Measurements from ENCODE around the gene FHIT.

GRCh38 chr3:60657972-60658371, 593.3 kb downstream of the FHIT start:
- TF ChIP-seq POLR2AphosphoS5 (IDR thresholded peaks at IDR 0.05): no peak
- TF ChIP-seq, protein P1, sequence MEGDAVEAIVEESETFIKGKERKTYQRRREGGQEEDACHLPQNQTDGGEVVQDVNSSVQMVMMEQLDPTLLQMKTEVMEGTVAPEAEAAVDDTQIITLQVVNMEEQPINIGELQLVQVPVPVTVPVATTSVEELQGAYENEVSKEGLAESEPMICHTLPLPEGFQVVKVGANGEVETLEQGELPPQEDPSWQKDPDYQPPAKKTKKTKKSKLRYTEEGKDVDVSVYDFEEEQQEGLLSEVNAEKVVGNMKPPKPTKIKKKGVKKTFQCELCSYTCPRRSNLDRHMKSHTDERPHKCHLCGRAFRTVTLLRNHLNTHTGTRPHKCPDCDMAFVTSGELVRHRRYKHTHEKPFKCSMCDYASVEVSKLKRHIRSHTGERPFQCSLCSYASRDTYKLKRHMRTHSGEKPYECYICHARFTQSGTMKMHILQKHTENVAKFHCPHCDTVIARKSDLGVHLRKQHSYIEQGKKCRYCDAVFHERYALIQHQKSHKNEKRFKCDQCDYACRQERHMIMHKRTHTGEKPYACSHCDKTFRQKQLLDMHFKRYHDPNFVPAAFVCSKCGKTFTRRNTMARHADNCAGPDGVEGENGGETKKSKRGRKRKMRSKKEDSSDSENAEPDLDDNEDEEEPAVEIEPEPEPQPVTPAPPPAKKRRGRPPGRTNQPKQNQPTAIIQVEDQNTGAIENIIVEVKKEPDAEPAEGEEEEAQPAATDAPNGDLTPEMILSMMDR (IDR thresholded peaks at IDR 0.05): no peak
- no peak for TF ChIP-seq EP300 (IDR thresholded peaks at IDR 0.05)
